GM19043 (cell line): ENCODE data around the gene AMER3.
"Not testable (repeated sequence)": the region's sequence is repeated elsewhere in the genome, so short reads cannot be mapped to it uniquely, and the experiment has no call there.

Source experiments
- ATAC-seq: cut with Tn5 transposase; IDR thresholded peaks from one replicate; pipeline ENCODE4 v1.9.1; 2021; ENCODE audit warnings: low read depth; ENCODE audit not compliant: unreplicated experiment

The AMER3 gene

GRCh38 chr2:130755256-130756052, at the start of gene AMER3:
AMER3 (plus strand) TSS chr2:130755540; CDS start chr2:130762073, 6,533 bp downstream.
- ATAC-seq: no peak

GRCh38 chr2:130714795-130715194, 40.5 kb upstream of the AMER3 start:
- not testable (repeated sequence) for ATAC-seq

- ATAC-seq: no peak
Measured at GRCh38 chr2:130720036-130720435, 35.3 kb upstream of the AMER3 start.

- ATAC-seq: no peak
Measured at GRCh38 chr2:130720528-130720927, 34.8 kb upstream of the AMER3 start.

- ATAC-seq: no peak
Measured at GRCh38 chr2:130724455-130724854, 30.9 kb upstream of the AMER3 start.

- no peak for ATAC-seq
Measured at GRCh38 chr2:130726614-130727180, 28.6 kb upstream of the AMER3 start.

- ATAC-seq: peak; percentile 91
Measured at GRCh38 chr2:130727286-130727924, 27.9 kb upstream of the AMER3 start.

GRCh38 chr2:130728007-130728454, 27.3 kb upstream of the AMER3 start:
- no peak for ATAC-seq

GRCh38 chr2:130728549-130729316, 26.6 kb upstream of the AMER3 start, which contains the start of gene GPR148:
GPR148 (plus strand) TSS chr2:130729070; CDS start chr2:130729152, 82 bp downstream.
- ATAC-seq: no peak

- no peak for ATAC-seq
Measured at GRCh38 chr2:130729322-130730299, 25.7 kb upstream of the AMER3 start.

GRCh38 chr2:130732257-130732656, 23.1 kb upstream of the AMER3 start:
- ATAC-seq: not testable (repeated sequence)

- no peak for ATAC-seq
Measured at GRCh38 chr2:130735200-130735599, 20.1 kb upstream of the AMER3 start.

- no peak for ATAC-seq
Measured at GRCh38 chr2:130736487-130736886, 18.9 kb upstream of the AMER3 start.

GRCh38 chr2:130737592-130737991, 17.7 kb upstream of the AMER3 start:
- no peak for ATAC-seq

GRCh38 chr2:130740671-130741070, 14.7 kb upstream of the AMER3 start:
- no peak for ATAC-seq

GRCh38 chr2:130743278-130743677, 12.1 kb upstream of the AMER3 start:
- no peak for ATAC-seq

GRCh38 chr2:130744287-130745117, 10.8 kb upstream of the AMER3 start:
- no peak for ATAC-seq

- ATAC-seq: no peak
Measured at GRCh38 chr2:130749078-130749477, 6.3 kb upstream of the AMER3 start.

GRCh38 chr2:130749641-130750040, 5.7 kb upstream of the AMER3 start:
- no peak for ATAC-seq
